PC-9 (cell line): ENCODE results near the gene FARS2. TPM values are rescaled to one million over a fixed set of nuclear protein-coding genes. Genes with fewer than 3 reads are reported as not detected.

Experiments used
- BruUV-seq: library from RNA; stranded (reverse); fragments of 400-500 nt; replicated peaks from 2 replicates; lab custom pipeline; 2021; lab: Mats Ljungman, UMichigan
- CTCF ChIA-PET: fragments of 300-600 bp; sonication (Branson Sonifier 250); formaldehyde crosslinking; loops from one replicate; lab custom pipeline; 2022; ENCODE audit warnings: antibody characterized with exemption; lab: Charles Lee
- POLR2A ChIA-PET: fragments of 300-600 bp; sonication (Branson Sonifier 250); formaldehyde crosslinking; loops from one replicate; lab custom pipeline; 2022; ENCODE audit warnings: antibody characterized with exemption; ENCODE audit not compliant: unreplicated experiment; lab: Charles Lee
- DNase-seq, 2 experiments: peaks; one replicate each; pipeline versions ENCODE4 v3.0.0 to v3.0.0-alpha.2; 2015 to 2022; ENCODE audit warnings: mixed read lengths in 1 of 2
- H2AFZ ChIP-seq: fragments of 200-600 bp; sonication (generic); 2 replicates; pipeline ENCODE4 v1.8.1; 2017; ENCODE audit warnings: antibody characterized with exemption
- H3F3A ChIP-seq: fragments of 200-600 bp; sonication (generic); 2 replicates; pipeline ENCODE4 v1.8.1; 2017; ENCODE audit warnings: antibody characterized with exemption, mild to moderate bottlenecking, low read depth; ENCODE audit not compliant: insufficient read depth
- H3K27ac ChIP-seq: fragments of 200-600 bp; sonication (generic); 2 replicates; pipeline ENCODE4 v1.6.1; 2016; ENCODE audit warnings: mixed run types
- H3K27me3 ChIP-seq: fragments of 200-600 bp; sonication (generic); 2 replicates; pipeline ENCODE4 v1.6.1; 2016; ENCODE audit warnings: low read depth, mixed run types; ENCODE audit not compliant: insufficient read depth
- H3K36me3 ChIP-seq: fragments of 200-600 bp; sonication (generic); 2 replicates; pipeline ENCODE4 v1.6.1; 2016; ENCODE audit warnings: low read depth, mixed run types
- H3K4me1 ChIP-seq: fragments of 200-600 bp; sonication (generic); replicated peaks from 2 replicates; pipeline ENCODE4 v1.6.1; 2016; ENCODE audit warnings: mixed run types; ENCODE audit not compliant: insufficient read depth
- H3K4me2 ChIP-seq: fragments of 200-600 bp; sonication (generic); 2 replicates; pipeline ENCODE4 v1.6.1; 2017; ENCODE audit warnings: mixed run types
- H3K4me3 ChIP-seq: fragments of 200-600 bp; sonication (generic); 2 replicates; pipeline ENCODE4 v1.6.1; 2016; ENCODE audit warnings: mixed run types
- H3K79me2 ChIP-seq: fragments of 200-600 bp; sonication (generic); 2 replicates; pipeline ENCODE4 v1.6.1; 2017; ENCODE audit warnings: low read depth, mixed run types
- H3K9me2 ChIP-seq: fragments of 200-600 bp; sonication (generic); 2 replicates; pipeline ENCODE4 v1.8.1; 2017; ENCODE audit warnings: mild to moderate bottlenecking; ENCODE audit not compliant: insufficient read depth
- H3K9me3 ChIP-seq: fragments of 200-600 bp; sonication (generic); 2 replicates; pipeline ENCODE4 v1.8.1; 2016; ENCODE audit warnings: low read depth; ENCODE audit not compliant: insufficient read depth
- H4K20me1 ChIP-seq: fragments of 200-600 bp; sonication (generic); 2 replicates; pipeline ENCODE4 v1.8.1; 2017; ENCODE audit not compliant: insufficient read depth
- EZH2 ChIP-seq: fragments of 200-600 bp; sonication (generic); IDR thresholded peaks from 2 replicates; pipeline ENCODE4 v1.8.0; 2017; ENCODE audit warnings: antibody characterized with exemption, low read depth
- intact Hi-C: fragments of 100-400 bp; cut with micrococcal nuclease; formaldehyde crosslinking; loops from one replicate; pipeline ENCODE4 v1.10.0; 2022; ENCODE audit not compliant: unreplicated experiment
- total RNA-seq: library from RNA; stranded (reverse); gene quantifications from 2 replicates; pipeline ENCODE4 v1.2.3, GENCODE V29; 2021
- TF ChIP-seq, protein P1 (sequence below): fragments of 200-600 bp; sonication (generic); conservative IDR thresholded peaks from 2 replicates; pipeline ENCODE4 v1.6.1; 2017; ENCODE audit warnings: mixed run types, antibody characterized with exemption, mild to moderate bottlenecking, moderate library complexity

FARS2 gene
- total RNA-seq, 1 experiment from 2014 or later: 26.7 TPM

GRCh38 chr6:5498579-5498899 lies 237.2 kb downstream of the FARS2 start:
- Histone ChIP-seq H4K20me1 (no peaks in the 10 kb centered on the region), H3K4me2 (no peak overlapping the region), H3K36me3 (no peaks in the 10 kb centered on the region), H3K9me3 (no peaks in the 10 kb centered on the region), H2AFZ (no peak overlapping the region), H3K4me1 (no peaks in the 10 kb centered on the region), H3K27ac (no peak overlapping the region), H3K4me3 (no peak overlapping the region), H3K9me2 (no peaks in the 10 kb centered on the region), H3K79me2 (no peaks in the 10 kb centered on the region), H3K27me3 (no peaks in the 10 kb centered on the region), H3F3A (no peaks in the 10 kb centered on the region)
- BruUV-seq: no TSS peak
- intact Hi-C loops: no loop called here
- no peak for DNase-seq
- ChIA-PET POLR2A (interaction anchor here (0.6 kb wide), 1 partner anchor 164 kb away, joined by 3 read pairs; no protein-coding TSS in a partner anchor), CTCF (interaction anchor here (0.6 kb wide), 1 partner anchor 31 kb away, joined by 3 read pairs; no protein-coding TSS in a partner anchor)
- no peak for TF ChIP-seq EZH2
- TF ChIP-seq, protein P1, sequence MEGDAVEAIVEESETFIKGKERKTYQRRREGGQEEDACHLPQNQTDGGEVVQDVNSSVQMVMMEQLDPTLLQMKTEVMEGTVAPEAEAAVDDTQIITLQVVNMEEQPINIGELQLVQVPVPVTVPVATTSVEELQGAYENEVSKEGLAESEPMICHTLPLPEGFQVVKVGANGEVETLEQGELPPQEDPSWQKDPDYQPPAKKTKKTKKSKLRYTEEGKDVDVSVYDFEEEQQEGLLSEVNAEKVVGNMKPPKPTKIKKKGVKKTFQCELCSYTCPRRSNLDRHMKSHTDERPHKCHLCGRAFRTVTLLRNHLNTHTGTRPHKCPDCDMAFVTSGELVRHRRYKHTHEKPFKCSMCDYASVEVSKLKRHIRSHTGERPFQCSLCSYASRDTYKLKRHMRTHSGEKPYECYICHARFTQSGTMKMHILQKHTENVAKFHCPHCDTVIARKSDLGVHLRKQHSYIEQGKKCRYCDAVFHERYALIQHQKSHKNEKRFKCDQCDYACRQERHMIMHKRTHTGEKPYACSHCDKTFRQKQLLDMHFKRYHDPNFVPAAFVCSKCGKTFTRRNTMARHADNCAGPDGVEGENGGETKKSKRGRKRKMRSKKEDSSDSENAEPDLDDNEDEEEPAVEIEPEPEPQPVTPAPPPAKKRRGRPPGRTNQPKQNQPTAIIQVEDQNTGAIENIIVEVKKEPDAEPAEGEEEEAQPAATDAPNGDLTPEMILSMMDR: no peak

- Histone ChIP-seq H3K4me3 (no peak overlapping the region), H3K27ac (no peak overlapping the region), H3K36me3 (no peaks in the 10 kb centered on the region), H3K4me1 (no peaks in the 10 kb centered on the region), H3K9me3 (no peaks in the 10 kb centered on the region), H3K9me2 (no peaks in the 10 kb centered on the region), H4K20me1 (no peaks in the 10 kb centered on the region), H2AFZ (no peak overlapping the region), H3K27me3 (no peaks in the 10 kb centered on the region), H3K79me2 (no peaks in the 10 kb centered on the region), H3K4me2 (no peak overlapping the region), H3F3A (no peaks in the 10 kb centered on the region)
- intact Hi-C loops: no loop called here
- no peak for TF ChIP-seq EZH2
- TF ChIP-seq, protein P1: no peak
- BruUV-seq: no TSS peak
- ChIA-PET CTCF (no interaction called here), POLR2A (no interaction called here)
- DNase-seq: no peak
Observed at GRCh38 chr6:5499644-5500306, 238.5 kb downstream of the FARS2 start.

DNA sequence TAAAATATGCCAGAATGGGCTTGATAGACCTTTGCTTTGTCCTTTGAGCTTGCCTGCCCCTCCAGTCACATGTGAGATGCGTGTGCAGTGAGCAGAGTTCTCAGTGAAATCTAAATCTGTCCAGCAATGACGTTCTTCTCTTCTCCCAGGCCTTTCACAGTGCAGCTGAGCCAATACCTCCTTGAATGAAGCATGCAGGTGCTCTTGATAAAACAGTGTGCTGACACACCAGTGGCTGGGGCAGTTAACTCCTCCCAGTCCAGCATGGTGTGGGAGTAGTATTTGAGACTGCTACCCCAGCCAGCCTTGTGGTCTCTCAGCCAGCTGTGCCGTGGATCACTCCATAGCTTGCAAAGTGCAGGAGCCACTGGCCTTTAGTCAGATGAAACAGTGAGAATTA lies 240.5 kb downstream of the FARS2 start:
- intact Hi-C loops: no loop called here

More for the DNA sequence above, 240.5 kb downstream of the FARS2 start:
- H4K20me1 ChIP-seq: no peaks in the 10 kb centered on the region
- H3K27me3 ChIP-seq: no peaks in the 10 kb centered on the region
- no peak overlapping the region for H3K4me2 ChIP-seq
- CTCF ChIA-PET: no interaction called here
- no peaks in the 10 kb centered on the region for H3F3A ChIP-seq
- no TSS peak for BruUV-seq
- no peak for DNase-seq
- H2AFZ ChIP-seq: no peak overlapping the region
- POLR2A ChIA-PET: no interaction called here
- no peaks in the 10 kb centered on the region for H3K36me3 ChIP-seq
- H3K9me3 ChIP-seq: no peaks in the 10 kb centered on the region
- TF ChIP-seq, protein P1: no peak
- no peak for TF ChIP-seq EZH2
- no peaks in the 10 kb centered on the region for H3K9me2 ChIP-seq
- H3K4me1 ChIP-seq: no peaks in the 10 kb centered on the region
- no peaks in the 10 kb centered on the region for H3K79me2 ChIP-seq
- no peak overlapping the region for H3K27ac ChIP-seq
- no peak overlapping the region for H3K4me3 ChIP-seq
